GM21360 (cell line): ENCODE data around the gene COX17.

ENCODE experiments used
- ATAC-seq: cut with Tn5 transposase; IDR thresholded peaks from one replicate; pipeline ENCODE4 v1.9.1; 2021; ENCODE audit warnings: mild to moderate bottlenecking, moderate library complexity; ENCODE audit not compliant: unreplicated experiment

COX17 gene

GRCh38 chr3:119647171-119647570 lies 30.0 kb downstream of the COX17 start:
- ATAC-seq = no peak

GRCh38 chr3:119645813-119646212 lies 31.4 kb downstream of the COX17 start:
- ATAC-seq = no peak

DNA sequence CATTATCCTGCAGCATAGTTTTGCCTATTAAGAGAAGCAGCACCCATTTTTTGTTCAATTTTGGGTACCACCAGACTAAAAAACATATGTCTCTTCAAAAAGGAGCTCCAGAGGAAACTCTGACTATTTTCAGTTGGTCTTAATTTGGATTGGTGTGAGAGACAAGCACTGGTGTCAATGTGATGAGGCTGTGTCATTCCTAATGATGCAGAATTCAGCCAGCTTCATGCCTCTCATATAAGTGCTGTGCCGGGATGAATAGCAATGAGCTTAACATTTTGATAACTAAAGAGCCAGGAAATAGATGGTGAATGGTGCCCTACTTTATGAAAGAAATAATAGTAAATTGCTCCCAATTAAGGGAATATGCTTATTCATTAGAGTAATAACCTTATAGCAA lies 32.7 kb downstream of the COX17 start:
- ATAC-seq = no peak

- no peak for ATAC-seq
Measured at GRCh38 chr3:119643528-119643927, 33.7 kb downstream of the COX17 start.

GRCh38 chr3:119642746-119643473 lies 34.3 kb downstream of the COX17 start:
- ATAC-seq = no peak

DNA sequence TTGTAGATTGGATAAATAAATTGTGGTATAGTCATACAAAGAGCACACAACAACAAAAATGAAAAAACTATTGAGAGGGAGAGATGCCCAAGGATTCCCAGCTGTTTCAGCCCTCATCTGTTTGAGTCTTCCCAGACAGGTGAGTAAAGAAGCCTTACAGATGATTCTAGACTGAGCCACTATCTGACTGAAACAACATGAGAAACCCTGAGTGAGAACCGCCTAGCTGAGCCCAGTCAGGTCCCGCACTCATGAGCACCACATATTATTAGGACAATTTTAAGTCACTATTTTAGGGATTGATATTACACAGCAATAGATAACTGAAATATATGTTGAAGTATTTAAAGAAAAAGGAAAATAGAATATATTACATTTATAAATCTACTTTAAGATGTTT lies 35.8 kb downstream of the COX17 start:
- ATAC-seq = no peak

- no peak for ATAC-seq
Measured at GRCh38 chr3:119639494-119640350, 37.5 kb downstream of the COX17 start.

- peak; percentile 22 for ATAC-seq
Measured at GRCh38 chr3:119637679-119638477, 39.3 kb downstream of the COX17 start.

GRCh38 chr3:119636891-119637611 lies 40.2 kb downstream of the COX17 start:
- no peak for ATAC-seq

DNA sequence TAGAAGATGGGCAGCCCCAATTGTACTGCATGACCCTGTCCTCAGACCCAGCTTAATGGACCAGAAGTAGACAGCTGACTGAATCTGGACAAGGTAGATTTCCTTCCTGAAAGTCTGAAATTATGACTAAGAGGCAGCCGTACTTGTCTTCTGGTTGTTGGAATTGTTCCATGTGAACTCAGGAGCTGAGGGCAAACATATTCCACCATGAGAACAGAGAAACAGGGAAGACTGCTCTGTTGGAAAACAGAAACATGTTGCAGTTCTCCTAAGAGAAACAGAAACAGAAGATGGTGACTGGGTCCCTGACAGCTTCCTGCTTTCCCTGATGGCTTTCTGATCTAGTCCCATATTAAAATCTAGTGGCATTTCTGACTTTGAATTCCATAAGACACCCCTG lies 41.0 kb downstream of the COX17 start:
- no peak for ATAC-seq

GRCh38 chr3:119635719-119636118 lies 41.5 kb downstream of the COX17 start:
- ATAC-seq = no peak

DNA sequence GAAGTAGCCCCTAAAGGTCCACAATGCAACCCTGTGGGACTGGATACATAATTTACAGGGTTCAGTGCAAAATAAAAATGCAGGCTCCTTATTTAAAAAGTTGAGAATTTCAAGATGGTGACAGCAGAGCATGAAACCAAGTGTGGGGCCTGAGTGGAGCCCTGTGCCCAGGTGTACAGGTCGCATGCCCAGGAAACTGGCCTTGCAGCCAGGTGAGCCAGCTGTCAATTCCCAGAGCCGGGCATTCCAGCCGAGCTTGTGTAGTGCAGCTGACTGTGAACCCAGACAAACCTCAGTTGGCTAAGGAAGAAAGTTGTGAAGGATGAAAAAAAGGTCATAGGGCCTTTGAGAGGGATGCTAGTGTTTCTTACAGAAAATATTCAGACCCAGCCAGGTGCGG lies 44.4 kb downstream of the COX17 start:
- ATAC-seq = no peak

DNA sequence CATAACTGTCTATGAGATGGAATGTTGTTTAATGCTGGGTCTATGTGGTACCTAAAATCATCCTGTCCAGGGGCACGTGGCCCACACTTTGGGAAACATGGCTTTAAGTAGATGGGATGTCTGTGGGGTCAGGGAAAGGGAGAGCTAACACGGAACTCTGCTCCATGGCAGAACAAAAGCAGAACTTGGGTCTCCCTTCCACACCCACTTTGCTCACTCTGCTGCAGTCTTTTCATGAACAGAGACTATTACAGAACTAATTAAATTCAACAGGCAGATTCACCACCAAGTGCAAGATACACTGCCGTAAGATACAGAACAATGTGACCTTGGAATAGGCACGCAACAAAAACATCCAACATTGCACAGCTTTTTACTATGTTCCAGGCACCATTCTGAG lies 45.0 kb downstream of the COX17 start:
- ATAC-seq = no peak

DNA sequence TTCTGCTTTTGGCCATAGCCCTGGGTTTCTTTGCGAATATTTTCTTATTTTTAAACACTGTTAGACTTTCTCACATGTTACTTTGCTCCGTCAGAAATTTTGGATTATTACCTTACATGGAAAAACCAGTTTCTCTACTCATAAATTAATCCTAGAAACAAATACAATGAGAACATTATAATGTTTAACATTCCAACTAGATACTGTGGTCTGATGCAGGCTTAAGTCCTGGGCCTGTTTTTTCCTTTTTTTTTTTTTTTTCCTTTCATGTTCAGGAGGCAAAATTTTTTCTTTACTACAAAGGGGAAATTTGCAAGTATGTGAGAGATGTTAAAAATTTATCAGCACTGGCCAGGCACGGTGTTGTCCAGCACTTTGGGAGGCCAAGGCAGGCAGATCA lies 45.7 kb downstream of the COX17 start:
- no peak for ATAC-seq

DNA sequence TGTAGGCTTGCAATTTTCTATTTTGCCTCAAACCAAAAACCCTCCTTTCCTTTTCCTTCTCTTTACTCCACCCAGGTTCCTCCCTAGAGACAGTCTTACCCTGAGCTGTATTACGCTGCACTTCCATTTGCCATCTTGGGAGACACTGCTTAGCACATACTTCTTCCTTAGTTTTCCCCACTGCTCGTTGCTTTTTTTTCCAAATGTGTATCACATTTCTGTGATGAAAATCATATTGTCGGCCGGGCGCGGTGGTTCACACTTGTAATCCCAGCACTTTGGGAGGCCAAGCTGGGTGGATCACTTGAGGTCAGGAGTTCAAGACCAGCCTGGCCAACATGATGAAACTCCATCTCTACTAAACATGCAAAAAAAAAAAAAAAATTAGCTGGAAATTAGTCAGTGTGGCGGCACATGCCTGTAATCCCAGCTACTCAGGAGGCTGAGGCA lies 46.3 kb downstream of the COX17 start:
- no peak for ATAC-seq

DNA sequence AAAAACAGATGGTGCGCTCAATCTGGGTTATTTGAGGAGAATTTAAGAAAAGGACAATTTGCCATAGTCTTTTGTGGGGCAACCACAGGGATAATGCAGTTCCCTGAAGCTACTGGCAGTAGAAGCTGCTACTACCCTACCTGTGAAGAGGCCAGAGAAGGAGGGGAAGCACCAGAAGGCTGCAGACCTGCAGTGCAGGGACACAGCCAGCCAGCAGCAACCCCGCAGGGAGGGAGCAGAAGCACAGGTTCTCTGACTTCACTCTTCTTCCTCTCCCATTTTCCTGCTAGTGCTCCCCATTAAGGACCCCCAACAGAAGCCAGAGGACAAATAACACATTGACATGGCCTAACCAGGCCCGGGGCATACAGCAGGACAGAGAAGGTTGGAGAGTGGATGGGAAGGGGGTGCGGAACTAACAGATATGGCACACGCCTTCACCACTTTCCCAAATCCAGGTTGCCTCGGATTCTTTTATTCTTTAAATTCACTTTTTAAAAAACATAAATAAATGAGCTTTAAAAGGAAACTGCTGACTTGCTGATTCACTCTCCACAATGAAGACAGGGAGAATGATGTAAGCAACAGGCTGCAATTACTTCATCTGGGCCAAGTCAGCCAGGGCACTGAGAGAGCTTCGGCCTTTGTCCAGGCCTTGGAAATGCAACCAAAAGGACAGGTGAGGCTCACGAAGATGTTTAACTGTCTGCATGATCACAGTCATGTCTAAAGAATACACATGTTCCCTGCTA lies 46.9 kb downstream of the COX17 start:
- no peak for ATAC-seq

- no peak for ATAC-seq
Measured at GRCh38 chr3:119628816-119629445, 48.3 kb downstream of the COX17 start.

DNA sequence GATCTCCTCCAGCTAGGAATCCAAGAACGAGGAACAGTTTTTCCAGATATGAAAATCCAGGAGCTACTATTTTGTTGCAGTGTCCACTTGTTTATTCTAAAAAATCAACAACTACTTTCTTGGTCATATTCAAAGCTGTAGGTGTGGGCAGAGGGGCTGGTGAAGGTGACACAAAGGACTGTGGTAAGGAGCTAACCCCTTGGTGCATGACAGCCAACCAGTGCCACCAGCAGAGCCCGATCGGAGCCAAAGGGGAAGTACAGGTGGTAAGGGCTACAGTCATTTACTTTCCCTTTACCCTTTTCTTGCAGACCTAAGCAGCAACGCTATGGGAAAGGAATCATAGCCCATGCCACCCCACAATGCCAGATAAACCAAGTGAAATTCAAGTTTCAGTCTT lies 48.8 kb downstream of the COX17 start:
- peak; percentile 53 for ATAC-seq

GRCh38 chr3:119627461-119627860 lies 49.7 kb downstream of the COX17 start:
- ATAC-seq = no peak

DNA sequence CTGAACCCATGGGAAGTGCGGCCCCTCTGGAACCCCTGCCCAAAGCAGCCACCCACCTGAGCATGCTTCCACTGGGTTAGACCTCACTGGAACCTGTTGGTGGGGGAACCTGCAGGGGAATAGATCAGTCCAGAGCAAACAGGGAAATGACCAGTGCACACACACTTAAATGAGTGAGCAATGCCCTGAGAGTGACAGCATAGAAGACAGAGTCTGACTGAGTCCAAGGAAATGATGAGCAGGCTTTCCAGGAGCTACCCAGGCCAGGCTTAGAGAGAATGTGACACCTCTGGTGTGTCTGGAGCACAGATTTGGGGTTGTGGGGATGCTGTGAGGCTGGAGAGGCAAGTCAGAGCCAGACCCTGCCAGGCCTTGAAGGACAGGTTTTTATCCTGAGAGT lies 51.0 kb downstream of the COX17 start:
- no peak for ATAC-seq
